HepG2 (cell line): ENCODE data around the gene PHLDB1. TPM values are rescaled to one million over a fixed set of nuclear protein-coding genes. Genes with fewer than 3 reads are reported as not detected.

Source experiments
- BCLAF1 ChIP-seq: fragments of 450-650 bp; IDR thresholded peaks from 2 replicates; pipeline ENCODE4 v1.6.1; 2017; ENCODE audit warnings: mild to moderate bottlenecking
- CBX2 ChIP-seq, 2 experiments: fragments of 200-600 bp in 1 of 2; sonication (generic); formaldehyde crosslinking in 1 of 2; IDR thresholded peaks; 2 replicates each; pipeline versions ENCODE4 v1.7.0 to v1.8.1; 2018 to 2022; ENCODE audit warnings: low read depth in 2 of 2, low read length in 1 of 2, mild to moderate bottlenecking in 1 of 2, missing genetic modification reagents in 1 of 2
- ETV5 ChIP-seq: IDR thresholded peaks from 2 replicates; pipeline ENCODE4 v1.6.1; 2018; ENCODE audit warnings: missing biosample characterization, missing genetic modification reagents, inconsistent platforms, borderline replicate concordance
- GPBP1L1 ChIP-seq: sonication (generic); formaldehyde crosslinking; IDR thresholded peaks from 2 replicates; pipeline ENCODE4 v1.5.0; 2020; ENCODE audit warnings: mild to moderate bottlenecking, missing genetic modification reagents
- NFATC3 ChIP-seq: sonication (generic); formaldehyde crosslinking; IDR thresholded peaks from 2 replicates; pipeline ENCODE4 v1.5.1; 2020; ENCODE audit warnings: mild to moderate bottlenecking, missing genetic modification reagents
- PAWR ChIP-seq: sonication (generic); formaldehyde crosslinking; IDR thresholded peaks from 2 replicates; pipeline ENCODE4 v1.4.0; 2020; ENCODE audit warnings: missing genetic modification reagents, mild to moderate bottlenecking, borderline replicate concordance
- RXRB ChIP-seq: IDR thresholded peaks from 2 replicates; pipeline ENCODE4 v1.6.1; 2016; ENCODE audit warnings: borderline replicate concordance, missing genetic modification reagents, missing compliant biosample characterization
- SNAPC2 ChIP-seq: sonication (generic); formaldehyde crosslinking; IDR thresholded peaks from 2 replicates; pipeline ENCODE4 v1.8.1; 2022; ENCODE audit warnings: mild to moderate bottlenecking, missing genetic modification reagents
- TCF12 ChIP-seq, 2 experiments: fragments of 450-650 bp in 1 of 2; sonication (generic) in 1 of 2; formaldehyde crosslinking in 1 of 2; IDR thresholded peaks; 2 replicates each; pipeline versions ENCODE4 v1.6.1 to v1.8.0; 2017 to 2022; ENCODE audit warnings: antibody characterized with exemption in 1 of 2, mild to moderate bottlenecking in 1 of 2, missing genetic modification reagents in 1 of 2, moderate library complexity in 1 of 2
- TIGD3 ChIP-seq: sonication (generic); formaldehyde crosslinking; IDR thresholded peaks from 2 replicates; pipeline ENCODE4 v1.5.1; 2020; ENCODE audit warnings: mild to moderate bottlenecking, missing genetic modification reagents, borderline replicate concordance
- TOPORS ChIP-seq: sonication (generic); formaldehyde crosslinking; IDR thresholded peaks from 2 replicates; pipeline ENCODE4 v1.8.0; 2023; ENCODE audit warnings: mild to moderate bottlenecking, missing genetic modification reagents
- ZMYM3 ChIP-seq: sonication (generic); formaldehyde crosslinking; IDR thresholded peaks from 2 replicates; pipeline ENCODE4 v1.5.1; 2020; ENCODE audit warnings: mild to moderate bottlenecking, missing genetic modification reagents
- ZNF101 ChIP-seq: sonication (generic); formaldehyde crosslinking; IDR thresholded peaks from 2 replicates; pipeline ENCODE4 v1.4.0; 2020; ENCODE audit warnings: mild to moderate bottlenecking, low read depth, missing genetic modification reagents, borderline replicate concordance
- ZNF552 ChIP-seq: sonication (generic); formaldehyde crosslinking; IDR thresholded peaks from 2 replicates; pipeline ENCODE4 v1.9.0; 2022; ENCODE audit warnings: missing genetic modification reagents, mild to moderate bottlenecking, borderline replicate concordance
- ZNF574 ChIP-seq: sonication (generic); formaldehyde crosslinking; IDR thresholded peaks from 2 replicates; pipeline ENCODE4 v1.4.0; 2020; ENCODE audit warnings: missing genetic modification reagents
- ZNF720 ChIP-seq: sonication (generic); formaldehyde crosslinking; IDR thresholded peaks from 2 replicates; pipeline ENCODE4 v1.4.0; 2020; ENCODE audit warnings: missing genetic modification reagents
- ZNF800 ChIP-seq: sonication (generic); formaldehyde crosslinking; IDR thresholded peaks from 2 replicates; pipeline ENCODE4 v1.4.0; 2020; ENCODE audit warnings: missing genetic modification reagents
- polyA plus RNA-seq, 8 experiments: library from polyadenylated mRNA; depleted of rRNA in 3 of 8; stranded (reverse) in 7 of 8; unstranded in 1 of 8; fragments of >200 nt; fragmentation: Illumina TruSeq in 4 of 8; extraction: Trizol in 4 of 8; gene quantifications; 2 replicates each; pipeline versions ENCODE4 v1.2.1 to v1.2.3, GENCODE V29; 2011 to 2016; ENCODE audit warnings: low read depth in 4 of 8, missing spikeins in 1 of 8, mixed read lengths in 1 of 8; ENCODE audit not compliant: insufficient read depth in 1 of 8
- total RNA-seq, 5 experiments: library from RNA; depleted of rRNA; stranded (reverse); fragments of >200 nt; fragmentation: Illumina TruSeq; extraction: Trizol; gene quantifications; 2 replicates each; pipeline ENCODE4 v1.2.3, GENCODE V29; 2016; ENCODE audit warnings: low read depth in 1 of 5

The PHLDB1 gene
- total and polyA plus RNA-seq, 2 of the 13 experiments (the other 11 are each of a cell fraction or from before 2014, with no cell fraction given): 13.8 to 14.2 TPM

- TF ChIP-seq TIGD3: no peak
- TF ChIP-seq NFATC3: no peak
- TF ChIP-seq CBX2 (IDR thresholded peaks at IDR 0.05; ENCODE audit: low read depth, low read length): no peak
- TF ChIP-seq CBX2 (CRISPR knock-in tag; IDR thresholded peaks at IDR 0.05; ENCODE audit: low read depth): no peak
- no peak for TF ChIP-seq ZNF101 (CRISPR knock-in tag)
- TF ChIP-seq SNAPC2: no peak
- no peak for TF ChIP-seq PAWR (CRISPR knock-in tag)
- TF ChIP-seq ETV5 (CRISPR knock-in tag): no peak
- TF ChIP-seq TCF12 (IDR thresholded peaks at IDR 0.05): no peak
- no peak for TF ChIP-seq TCF12 (CRISPR knock-in tag; IDR thresholded peaks at IDR 0.05)
- no peak for TF ChIP-seq ZNF800 (CRISPR knock-in tag)
- TF ChIP-seq RXRB (CRISPR knock-in tag): no peak
- no peak for TF ChIP-seq TOPORS (CRISPR knock-in tag)
- no peak for TF ChIP-seq ZNF552
- TF ChIP-seq ZMYM3 (CRISPR knock-in tag): no peak
- no peak for TF ChIP-seq GPBP1L1
- no peak for TF ChIP-seq ZNF574 (CRISPR knock-in tag)
- TF ChIP-seq BCLAF1: no peak
- no peak for TF ChIP-seq ZNF720 (CRISPR knock-in tag)
These were observed 72.1 kb downstream of the PHLDB1 start, which contains the start of gene TREH (continued) for GRCh38 chr11:118679483-118679882.
